Inflammatory macrophage (primary cell): ENCODE data around the gene B9D1.

Experiments
- DNase-seq, 2 donors: peaks; one replicate each; pipeline ENCODE4 v3.0.0-alpha.2; 2020 to 2022

Gene B9D1

GRCh38 chr17:19388791-19389785 lies 26.6 kb upstream of the B9D1 start:
- DNase-seq, result peak in 1 of 2 donors; percentile 67

GRCh38 chr17:19387921-19388521 lies 25.5 kb upstream of the B9D1 start:
- DNase-seq, result no peak

DNA sequence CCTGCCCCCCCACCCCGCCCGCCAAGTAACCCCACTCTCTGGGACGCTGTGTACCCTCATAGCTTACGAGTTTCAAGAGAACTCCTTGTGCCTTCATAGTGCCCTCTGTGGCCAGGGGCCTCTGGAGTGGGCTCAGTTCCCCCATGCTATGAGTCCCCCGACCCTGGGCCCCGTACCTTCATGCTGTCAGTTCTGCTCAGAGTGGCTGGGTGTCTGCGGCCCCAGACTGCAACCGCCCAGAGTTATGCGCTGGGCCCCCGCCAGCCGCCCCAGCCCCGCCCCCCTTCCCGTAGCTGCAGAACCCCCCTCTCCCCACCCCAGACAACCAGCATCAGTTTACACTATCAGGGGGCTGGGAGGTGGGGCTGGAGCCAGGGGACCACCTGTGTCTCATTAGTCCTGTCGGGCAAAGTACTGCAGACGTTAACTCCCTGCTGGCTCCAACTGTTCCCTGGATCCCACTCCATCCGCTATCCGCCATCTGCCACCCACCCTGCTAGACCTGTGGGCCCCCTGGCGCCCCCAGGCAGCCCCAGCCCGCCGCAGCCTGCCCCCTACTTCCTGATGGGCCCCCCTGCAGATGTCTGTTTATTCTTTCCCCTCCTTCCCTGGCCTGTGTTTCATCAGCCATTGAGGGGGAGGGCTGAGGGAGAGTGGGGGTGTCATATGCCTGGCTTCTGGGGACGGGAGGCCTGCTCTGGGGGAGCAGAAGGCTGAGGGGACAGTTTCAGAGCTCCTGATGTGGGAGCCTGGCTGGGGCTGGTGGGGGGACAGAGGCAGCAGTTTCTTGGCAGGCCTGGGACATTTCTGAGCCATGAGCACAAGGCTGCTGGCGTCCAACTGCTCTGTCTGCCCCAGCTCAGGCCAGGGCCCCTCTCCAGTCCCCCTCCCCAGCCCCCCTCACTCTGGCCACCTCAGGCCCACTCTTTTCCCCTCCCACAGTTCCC lies 24.7 kb upstream of the B9D1 start, which contains the start of gene MFAP4:
Gene MFAP4 (minus strand): TSS at position 217 of the 947 bp plus-strand sequence. CDS start 35 bp downstream, at position 182.
- peak in 1 of 2 donors; percentile 38 for DNase-seq

GRCh38 chr17:19386051-19386929 lies 23.8 kb upstream of the B9D1 start:
- DNase-seq, result peak; percentile 94 to 95

GRCh38 chr17:19385521-19385983 lies 23.0 kb upstream of the B9D1 start:
- no peak for DNase-seq

GRCh38 chr17:19384723-19385391 lies 22.3 kb upstream of the B9D1 start:
- peak; percentile 20 to 45 for DNase-seq

DNA sequence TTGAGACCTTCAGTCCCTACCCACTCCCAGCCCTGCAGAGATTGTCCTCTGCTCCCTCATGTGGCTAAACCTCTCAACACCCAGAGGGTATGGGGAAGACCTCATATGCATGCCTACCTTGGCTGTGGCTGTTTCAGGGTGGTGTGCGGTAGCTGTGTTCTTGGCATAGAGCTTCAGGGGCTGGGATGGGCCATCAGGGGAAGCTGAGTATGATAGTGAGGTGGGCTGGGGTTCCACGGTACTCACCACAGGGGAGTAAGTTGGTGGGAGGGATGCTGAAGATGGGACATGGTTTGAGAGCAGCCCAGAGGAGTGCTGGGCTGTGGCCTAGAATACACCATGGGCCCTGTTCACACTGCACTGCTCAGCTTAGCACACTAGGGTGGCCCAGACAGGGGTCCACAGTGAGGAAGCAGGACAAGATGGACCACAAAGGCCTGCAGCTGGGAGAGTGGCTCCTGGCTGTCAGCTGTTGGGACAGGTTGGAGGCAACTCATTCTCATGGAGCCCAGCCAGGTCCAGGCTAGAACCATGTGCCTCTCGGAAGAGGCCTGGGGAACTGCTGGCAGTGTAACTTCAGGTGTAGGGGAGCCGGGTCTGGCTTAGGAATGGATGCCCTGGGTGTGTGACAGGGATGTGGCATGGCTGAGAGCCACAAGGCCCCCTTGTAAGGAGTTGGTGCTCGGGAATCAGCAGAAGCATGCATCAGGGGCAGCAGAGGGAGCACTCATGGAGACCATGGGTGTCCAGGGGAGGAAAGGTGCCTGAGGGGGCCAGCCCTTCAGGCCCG lies 21.4 kb upstream of the B9D1 start:
- DNase-seq, result no peak

- DNase-seq, result no peak
These were observed 20.3 kb upstream of the B9D1 start for GRCh38 chr17:19382531-19383444.

DNA sequence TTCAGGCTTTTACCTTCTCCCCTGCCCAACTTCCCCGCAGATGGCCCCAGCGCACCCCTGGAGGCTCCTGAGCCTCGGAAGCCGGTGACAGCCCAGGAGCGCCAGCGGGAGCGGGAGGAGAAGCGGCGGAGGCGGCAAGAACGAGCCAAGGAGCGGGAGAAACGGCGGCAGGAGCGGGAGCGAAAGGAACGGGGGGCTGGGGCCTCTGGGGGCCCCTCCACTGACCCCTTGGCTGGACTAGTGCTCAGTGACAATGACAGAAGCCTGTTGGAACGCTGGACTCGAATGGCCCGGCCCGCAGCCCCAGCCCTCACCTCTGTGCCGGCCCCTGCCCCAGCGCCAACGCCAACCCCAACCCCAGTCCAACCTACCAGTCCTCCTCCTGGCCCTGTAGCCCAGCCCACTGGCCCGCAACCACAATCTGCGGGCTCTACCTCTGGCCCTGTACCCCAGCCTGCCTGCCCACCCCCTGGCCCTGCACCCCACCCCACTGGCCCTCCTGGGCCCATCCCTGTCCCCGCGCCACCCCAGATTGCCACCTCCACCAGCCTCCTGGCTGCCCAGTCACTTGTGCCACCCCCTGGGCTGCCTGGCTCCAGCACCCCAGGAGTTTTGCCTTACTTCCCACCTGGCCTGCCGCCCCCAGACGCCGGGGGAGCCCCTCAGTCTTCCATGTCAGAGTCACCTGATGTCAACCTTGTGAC lies 19.4 kb upstream of the B9D1 start:
- no peak for DNase-seq

DNA sequence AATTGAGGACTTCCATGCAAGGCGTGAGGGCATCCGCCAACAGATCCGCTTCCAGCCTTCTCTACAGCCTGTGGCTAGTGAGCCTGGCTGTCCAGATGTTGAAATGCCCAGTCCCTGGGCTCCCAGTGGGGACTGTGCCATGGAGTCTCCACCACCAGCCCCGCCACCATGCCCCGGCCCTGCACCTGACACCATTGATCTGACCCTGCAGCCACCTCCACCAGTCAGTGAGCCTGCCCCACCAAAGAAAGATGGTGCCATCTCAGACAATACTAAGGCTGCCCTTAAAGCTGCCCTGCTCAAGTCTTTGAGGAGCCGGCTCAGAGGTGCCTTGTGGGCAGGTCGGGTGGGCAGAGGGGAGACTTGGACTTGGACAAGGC lies 18.8 kb upstream of the B9D1 start:
- no peak for DNase-seq

- DNase-seq, result no peak
These were observed 18.2 kb upstream of the B9D1 start for GRCh38 chr17:19380481-19381301.

DNA sequence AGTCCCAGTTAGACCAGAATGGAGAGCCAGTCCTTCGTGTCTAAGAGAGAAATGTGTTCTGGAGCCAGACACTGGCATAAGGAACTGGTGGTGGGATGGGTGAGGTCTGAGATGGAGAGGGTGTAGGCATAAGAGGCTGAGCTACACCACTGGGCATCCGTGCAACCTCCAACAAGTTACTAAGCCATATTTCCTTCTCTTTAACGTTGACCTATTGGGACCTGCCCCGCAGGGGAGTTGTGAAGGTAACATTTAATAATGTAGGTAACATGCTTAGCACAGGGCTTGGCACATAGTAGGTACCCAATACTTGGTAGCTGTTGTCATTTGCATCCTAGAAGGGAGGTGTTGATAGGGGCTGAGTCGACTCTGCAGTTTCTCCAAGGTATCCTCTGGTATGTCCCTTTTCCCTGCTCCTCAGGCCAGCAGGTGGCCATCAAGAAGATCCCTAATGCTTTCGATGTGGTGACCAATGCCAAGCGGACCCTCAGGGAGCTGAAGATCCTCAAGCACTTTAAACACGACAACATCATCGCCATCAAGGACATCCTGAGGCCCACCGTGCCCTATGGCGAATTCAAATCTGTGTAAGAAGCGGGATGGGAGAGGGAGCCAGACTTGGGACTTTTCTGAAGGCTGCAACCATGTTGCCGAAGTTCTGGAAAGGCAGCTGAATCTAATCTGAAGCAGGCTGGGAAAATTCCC lies 17.0 kb upstream of the B9D1 start:
- no peak for DNase-seq

GRCh38 chr17:19378416-19379360 lies 16.2 kb upstream of the B9D1 start, which contains the start of gene MAPK7:
TSS of gene MAPK7 (plus strand) at chr17:19378498. CDS start at chr17:19378901, 403 bp downstream.
- peak; percentile 17 to 38 for DNase-seq

GRCh38 chr17:19377602-19378415 lies 15.3 kb upstream of the B9D1 start:
- peak; percentile 99 for DNase-seq
